Sigmoid colon (tissue), 7 donors: ENCODE results near the gene SPON1. TPM values are rescaled to one million over a fixed set of nuclear protein-coding genes. Genes with fewer than 3 reads are reported as not detected.

Experiments
- DNase-seq: peaks from one replicate; pipeline ENCODE4 v3.0.0-alpha.2; 2019
- H3K27ac ChIP-seq, 4 donors: fragments of 200-600 bp; sonication (generic); one replicate each; pipeline ENCODE4 v1.5.1; 2016 to 2019; ENCODE audit warnings: mild to moderate bottlenecking in 1 of 4
- H3K27me3 ChIP-seq, 3 donors: fragments of 200-600 bp; sonication (generic); one replicate each; pipeline ENCODE4 v1.5.1; 2019; ENCODE audit warnings: mild to moderate bottlenecking in 1 of 3
- H3K36me3 ChIP-seq, 4 donors: fragments of 200-600 bp; sonication (generic); one replicate each; pipeline ENCODE4 v1.5.1; 2016 to 2019
- H3K4me1 ChIP-seq, 4 donors: fragments of 200-600 bp; sonication (generic); one replicate each; pipeline ENCODE4 v1.5.1; 2017 to 2019
- H3K4me3 ChIP-seq, 4 donors: fragments of 200-600 bp; sonication (generic); one replicate each; pipeline ENCODE4 v1.5.1; 2017 to 2019; ENCODE audit warnings: mild to moderate bottlenecking in 2 of 4, moderate library complexity in 1 of 4
- H3K9me3 ChIP-seq, 4 donors: fragments of 200-600 bp in 3 of 4; sonication (generic) in 3 of 4; one replicate each; pipeline versions ENCODE4 v1.5.1 to v1.6.1; 2013 to 2019
- EP300 ChIP-seq, 4 donors: sonication (generic); formaldehyde crosslinking; IDR thresholded peaks; one replicate each; pipeline ENCODE4 v1.6.1; 2017; ENCODE audit warnings: antibody characterized with exemption in 4 of 4
- POLR2A ChIP-seq, 2 donors: fragments of 450-650 bp; IDR thresholded peaks; one replicate each; pipeline ENCODE4 v1.6.1; 2016; ENCODE audit warnings: antibody characterized with exemption in 2 of 2, mild to moderate bottlenecking in 2 of 2, moderate library complexity in 2 of 2
- POLR2AphosphoS5 ChIP-seq, 4 donors: sonication (generic); formaldehyde crosslinking; IDR thresholded peaks; one replicate each; pipeline ENCODE4 v1.6.1; 2017; ENCODE audit warnings: antibody characterized with exemption in 4 of 4
- WGBS, 2 donors: extraction: QIAGEN DNeasy Blood & Tissue Kit; methylation state at CpG; one replicate each; pipeline ENCODE4 v1.1.7; 2013; 5-methylcytosine and 5-hydroxymethylcytosine counted together
- intact Hi-C: fragments of 100-400 bp; cut with DNase I; formaldehyde crosslinking; loops from one replicate; pipeline ENCODE4 v1.15.1; 2023
- polyA plus RNA-seq, 3 donors: library from polyadenylated mRNA; stranded (reverse); fragments of 200-250 nt; gene quantifications; one replicate each; pipeline ENCODE4 v1.2.3, GENCODE V29; 2013
- total RNA-seq, 4 donors: library from RNA; depleted of rRNA; stranded (reverse); fragments of >200 nt; gene quantifications; one replicate each; pipeline ENCODE4 v1.1.0, GENCODE V29; 2016
- TF ChIP-seq, protein P1 (sequence below), 4 experiments: fragments of 450-650 bp in 3 of 4; fragments of 200-600 bp in 1 of 4; IDR thresholded peaks; one replicate each; pipeline ENCODE4 v1.5.1; 2016 to 2019; ENCODE audit warnings: antibody characterized with exemption in 4 of 4, mild to moderate bottlenecking in 3 of 4, moderate library complexity in 2 of 4
- donor health status: healthy with polysubstance abuse.
- donor health status: Bipolar disorder and iron deficiency.
- donor health status: healthy.

SPON1 gene
- total and polyA plus RNA-seq, 7 donors: 6.6 to 36.8 (median 12.6) TPM

DNA sequence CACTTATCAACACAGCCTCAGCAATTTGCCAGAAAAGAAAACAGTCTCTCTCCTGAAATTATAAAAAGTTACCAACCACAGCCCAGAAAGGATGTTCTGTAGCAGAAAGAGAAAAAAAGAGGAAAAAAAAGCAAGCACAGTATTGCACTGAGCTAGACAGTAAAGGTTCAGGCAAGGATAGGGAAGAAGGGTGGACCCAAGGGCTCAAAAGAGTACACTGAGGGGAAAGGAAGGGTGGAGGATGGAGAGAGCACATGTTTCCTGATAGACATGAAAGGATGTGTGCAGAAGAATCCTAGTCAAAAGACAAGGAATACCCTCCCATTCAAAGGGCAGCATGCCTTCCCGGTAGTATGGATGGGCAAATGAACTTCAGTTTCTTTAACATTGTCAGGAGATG, 337.4 kb downstream of the SPON1 start:
- intact Hi-C loops: loop anchor here (2.0 kb wide), 1 partner anchor 155 kb away; no protein-coding TSS in a partner anchor

DNA sequence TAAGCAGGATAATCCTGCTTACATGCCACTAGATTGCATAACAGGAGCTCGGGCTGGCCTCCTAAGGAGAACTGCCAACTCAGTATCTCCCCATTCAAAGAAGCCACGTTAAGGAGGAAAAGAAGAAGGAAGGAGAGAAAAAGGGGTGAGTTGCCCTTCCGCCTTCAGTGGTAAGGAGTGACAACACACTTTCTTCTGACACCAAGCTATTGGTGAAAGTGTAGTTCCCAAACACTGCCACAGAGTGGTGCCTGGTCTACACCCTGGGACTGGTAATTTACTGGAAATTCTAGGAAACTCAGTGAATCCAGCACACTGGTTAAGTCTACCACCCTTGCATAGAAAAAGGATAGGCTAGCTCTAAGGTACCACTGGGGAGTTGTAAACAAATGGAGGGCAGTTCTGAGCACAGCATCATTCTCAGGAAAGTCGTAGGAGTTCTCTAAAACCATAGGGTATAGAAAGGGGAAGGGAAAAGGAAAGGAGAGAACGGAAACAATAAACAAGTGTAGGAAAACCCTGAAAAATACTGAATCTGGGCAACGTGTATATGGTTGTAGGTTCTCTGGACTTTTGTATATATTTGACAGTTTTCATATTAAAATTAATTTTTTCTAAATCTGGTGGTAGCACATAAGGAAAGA, 338.3 kb downstream of the SPON1 start:
- TF ChIP-seq, protein P1, sequence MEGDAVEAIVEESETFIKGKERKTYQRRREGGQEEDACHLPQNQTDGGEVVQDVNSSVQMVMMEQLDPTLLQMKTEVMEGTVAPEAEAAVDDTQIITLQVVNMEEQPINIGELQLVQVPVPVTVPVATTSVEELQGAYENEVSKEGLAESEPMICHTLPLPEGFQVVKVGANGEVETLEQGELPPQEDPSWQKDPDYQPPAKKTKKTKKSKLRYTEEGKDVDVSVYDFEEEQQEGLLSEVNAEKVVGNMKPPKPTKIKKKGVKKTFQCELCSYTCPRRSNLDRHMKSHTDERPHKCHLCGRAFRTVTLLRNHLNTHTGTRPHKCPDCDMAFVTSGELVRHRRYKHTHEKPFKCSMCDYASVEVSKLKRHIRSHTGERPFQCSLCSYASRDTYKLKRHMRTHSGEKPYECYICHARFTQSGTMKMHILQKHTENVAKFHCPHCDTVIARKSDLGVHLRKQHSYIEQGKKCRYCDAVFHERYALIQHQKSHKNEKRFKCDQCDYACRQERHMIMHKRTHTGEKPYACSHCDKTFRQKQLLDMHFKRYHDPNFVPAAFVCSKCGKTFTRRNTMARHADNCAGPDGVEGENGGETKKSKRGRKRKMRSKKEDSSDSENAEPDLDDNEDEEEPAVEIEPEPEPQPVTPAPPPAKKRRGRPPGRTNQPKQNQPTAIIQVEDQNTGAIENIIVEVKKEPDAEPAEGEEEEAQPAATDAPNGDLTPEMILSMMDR (IDR thresholded peaks at IDR 0.05): peak; percentile 48 to 74 (median 72)
- no peak for TF ChIP-seq EP300 (IDR thresholded peaks at IDR 0.05)
- no peak overlapping the region for H3K4me3 ChIP-seq
- H3K27me3 ChIP-seq: no peaks in the 10 kb centered on the region
- peak; percentile 72 for DNase-seq
- H3K9me3 ChIP-seq: no peaks in the 10 kb centered on the region
- peaks cover 0 to 29% (median 15%) of the 10 kb centered on the region in 4 donors for H3K4me1 ChIP-seq
- intact Hi-C loops: loop anchor here (2.0 kb wide), 1 partner anchor 154 kb away; no protein-coding TSS in a partner anchor
- H3K27ac ChIP-seq: no peak overlapping the region
- H3K36me3 ChIP-seq: no peaks in the 10 kb centered on the region
- 44 to 45% methylated on average over 6 of the region's 6 CpGs for WGBS, 2 donors

More for the DNA sequence above, 337.4 kb downstream of the SPON1 start:
- TF ChIP-seq POLR2A (IDR thresholded peaks at IDR 0.05): no peak
- TF ChIP-seq, protein P1 (IDR thresholded peaks at IDR 0.05): no peak
- TF ChIP-seq POLR2AphosphoS5 (IDR thresholded peaks at IDR 0.05): no peak
- no peak for TF ChIP-seq EP300 (IDR thresholded peaks at IDR 0.05)
- no peaks in the 10 kb centered on the region for H3K9me3 ChIP-seq
- no peaks in the 10 kb centered on the region for H3K36me3 ChIP-seq
- 76 to 85% methylated on average over 1 of the region's 1 CpG for WGBS, 2 donors
- no peak overlapping the region for H3K27ac ChIP-seq
- peaks cover 0 to 29% (median 15%) of the 10 kb centered on the region in 4 donors for H3K4me1 ChIP-seq
- no peak for DNase-seq
- no peak overlapping the region for H3K4me3 ChIP-seq
- no peaks in the 10 kb centered on the region for H3K27me3 ChIP-seq

DNA sequence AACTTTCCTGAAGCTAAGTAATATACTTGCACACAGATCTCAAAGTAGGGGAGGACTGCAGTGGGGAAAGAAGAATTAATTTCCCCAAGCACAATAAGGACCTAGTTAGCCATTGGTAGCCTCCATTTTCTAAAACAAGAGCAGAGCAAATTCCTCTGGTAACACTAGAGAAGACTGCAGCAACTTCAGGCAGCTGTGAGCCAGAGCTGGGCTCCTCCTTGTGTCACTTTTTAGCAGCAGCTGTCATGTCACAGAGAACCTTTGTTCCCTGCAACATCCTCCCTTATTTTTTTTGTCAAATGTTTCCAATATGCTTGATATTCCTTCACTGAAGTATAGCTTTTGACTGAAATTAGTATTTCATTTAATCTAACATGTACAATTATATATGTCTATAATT, 342.1 kb downstream of the SPON1 start:
- Histone ChIP-seq H3K27ac (no peak overlapping the region), H3K4me1 (peaks cover 0 to 41% (median 31%) of the 10 kb centered on the region in 4 donors), H3K9me3 (no peaks in the 10 kb centered on the region), H3K36me3 (no peaks in the 10 kb centered on the region), H3K4me3 (no peak overlapping the region), H3K27me3 (no peaks in the 10 kb centered on the region)
- TF ChIP-seq, protein P1 (IDR thresholded peaks at IDR 0.05): no peak
- TF ChIP-seq EP300 (IDR thresholded peaks at IDR 0.05) (no peak), POLR2AphosphoS5 (IDR thresholded peaks at IDR 0.05) (no peak), POLR2A (IDR thresholded peaks at IDR 0.05) (no peak)
- intact Hi-C loops: no loop called here
- no peak for DNase-seq

DNA sequence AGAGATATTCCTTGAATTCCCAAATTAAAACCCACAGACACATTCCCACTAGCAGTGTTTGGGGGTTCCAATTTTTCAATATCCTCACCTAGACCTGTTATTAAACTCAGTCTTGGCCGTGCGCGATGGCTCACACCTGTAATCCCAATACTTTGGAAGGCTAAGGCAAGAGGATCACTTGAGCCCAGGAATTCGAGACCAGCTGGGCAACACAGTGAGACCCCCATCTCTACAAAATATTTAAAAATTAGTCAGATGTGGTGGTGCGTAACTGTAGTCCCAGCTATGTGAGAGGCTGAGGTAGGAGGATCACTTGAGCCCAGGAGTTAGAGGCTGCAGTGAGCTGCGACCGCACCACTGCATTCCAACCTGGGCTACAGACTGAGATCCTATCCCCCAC, 343.1 kb downstream of the SPON1 start:
- Histone ChIP-seq H3K4me3 (no peak overlapping the region), H3K4me1 (peaks cover 0 to 46% (median 36%) of the 10 kb centered on the region in 4 donors), H3K36me3 (no peaks in the 10 kb centered on the region), H3K27ac (no peak overlapping the region), H3K27me3 (no peaks in the 10 kb centered on the region), H3K9me3 (no peaks in the 10 kb centered on the region)
- TF ChIP-seq EP300 (IDR thresholded peaks at IDR 0.05): no peak
- no peak for TF ChIP-seq POLR2AphosphoS5 (IDR thresholded peaks at IDR 0.05)
- TF ChIP-seq, protein P1 (IDR thresholded peaks at IDR 0.05): no peak
- no peak for TF ChIP-seq POLR2A (IDR thresholded peaks at IDR 0.05)
- intact Hi-C loops: no loop called here
- DNase-seq: no peak
- WGBS, 2 donors: 97 to 99% methylated on average over 7 of the region's 7 CpGs

DNA sequence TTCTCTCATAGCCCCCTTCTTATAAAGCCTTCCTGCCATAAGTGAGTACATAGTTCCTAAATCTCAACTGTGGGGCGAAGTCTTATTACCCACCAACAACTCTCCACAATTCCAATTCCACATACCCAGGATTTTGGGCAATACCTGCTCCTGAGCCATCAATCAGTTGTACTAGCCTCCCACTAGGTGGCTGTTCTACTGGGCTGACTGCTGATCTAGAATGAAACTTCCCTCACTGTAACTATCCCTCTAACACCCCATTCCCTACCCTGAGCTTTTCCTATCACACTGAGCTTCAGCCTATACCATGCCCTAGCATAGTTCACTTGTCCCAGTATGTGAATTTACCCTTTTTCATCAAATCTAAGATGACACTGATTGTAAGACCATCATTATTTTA, 344.0 kb downstream of the SPON1 start:
- TF ChIP-seq POLR2A (IDR thresholded peaks at IDR 0.05) (no peak), POLR2AphosphoS5 (IDR thresholded peaks at IDR 0.05) (no peak), EP300 (IDR thresholded peaks at IDR 0.05) (no peak)
- TF ChIP-seq, protein P1 (IDR thresholded peaks at IDR 0.05): no peak
- H3K27me3 ChIP-seq: no peaks in the 10 kb centered on the region
- H3K36me3 ChIP-seq: no peaks in the 10 kb centered on the region
- H3K4me3 ChIP-seq: no peak overlapping the region
- no peaks in the 10 kb centered on the region for H3K9me3 ChIP-seq
- DNase-seq: no peak
- H3K4me1 ChIP-seq: peaks cover 0 to 46% (median 33%) of the 10 kb centered on the region in 4 donors
- no peak overlapping the region for H3K27ac ChIP-seq
- intact Hi-C loops: no loop called here
- 92 to 98% methylated on average over 1 of the region's 1 CpG for WGBS, 2 donors
